Natural killer cell (primary cell): Measurements from ENCODE around the gene PKNOX1. TPM values are rescaled to one million over a fixed set of nuclear protein-coding genes. Genes with fewer than 3 reads are reported as not detected.
"Not testable (repeated sequence)": the region's sequence is repeated elsewhere in the genome, so short reads cannot be mapped to it uniquely, and the experiment has no call there.

Experiments used
- ATAC-seq, 3 donors: fragments of 150-1000 bp in 2 of 3; fragments of 200-7000 bp in 1 of 3; cut with Tn5 transposase; 1 replicate in 1 of 3; 2 replicates in 2 of 3; pipeline ENCODE4 v1.10.0; 2021; ENCODE audit warnings: mild to moderate bottlenecking in 2 of 3, moderate library complexity in 2 of 3
- DNase-seq, 2 donors: peaks; one replicate each; pipeline versions ENCODE4 v3.0.0 to v3.0.0-alpha.2; 2013 to 2021; ENCODE audit warnings: mixed read lengths in 1 of 2
- H3K27ac ChIP-seq: one replicate; pipeline ENCODE4 v1.5.1; 2013; ENCODE audit warnings: mild to moderate bottlenecking, low read length
- H3K27me3 ChIP-seq: one replicate; pipeline ENCODE4 v1.6.1; 2013; ENCODE audit warnings: low read length; ENCODE audit not compliant: control insufficient read depth, insufficient read depth
- H3K36me3 ChIP-seq: one replicate; pipeline ENCODE4 v1.6.1; 2013; ENCODE audit warnings: low read length; ENCODE audit not compliant: control insufficient read depth, insufficient read depth
- H3K4me1 ChIP-seq: one replicate; pipeline ENCODE4 v1.6.1; 2013; ENCODE audit warnings: low read length; ENCODE audit not compliant: control insufficient read depth, insufficient read depth
- H3K4me3 ChIP-seq: one replicate; pipeline ENCODE4 v1.5.1; 2013; ENCODE audit warnings: low read length
- H3K9me3 ChIP-seq: one replicate; pipeline ENCODE4 v1.6.1; 2013; ENCODE audit warnings: low read length; ENCODE audit not compliant: control insufficient read depth, insufficient read depth
- H3K27ac Mint-ChIP-seq, 2 donors: one replicate each; pipeline ENCODE4 v1.8.0; 2022; ENCODE audit warnings: mild to moderate bottlenecking in 2 of 2, mixed read lengths in 2 of 2, moderate library complexity in 1 of 2
- H3K27me3 Mint-ChIP-seq, 2 donors: one replicate each; pipeline ENCODE4 v1.8.0; 2022; ENCODE audit warnings: low read depth in 2 of 2, mixed read lengths in 2 of 2
- H3K36me3 Mint-ChIP-seq: one replicate; pipeline ENCODE4 v1.8.0; 2022; ENCODE audit warnings: mixed read lengths
- H3K4me1 Mint-ChIP-seq, 2 donors: one replicate each; pipeline ENCODE4 v1.8.0; 2022; ENCODE audit warnings: mixed read lengths in 2 of 2
- H3K4me3 Mint-ChIP-seq: one replicate; pipeline ENCODE4 v1.8.0; 2022; ENCODE audit warnings: mild to moderate bottlenecking, moderate library complexity, mixed read lengths
- H3K9me3 Mint-ChIP-seq, 2 donors: one replicate each; pipeline ENCODE4 v1.8.0; 2022; ENCODE audit warnings: mixed read lengths in 2 of 2
- WGBS: methylation state at CpG from one replicate; pipeline ENCODE4 v1.1.7; 2013; ENCODE audit warnings: missing lambda C conversion rate; ENCODE audit not compliant: insufficient coverage; 5-methylcytosine and 5-hydroxymethylcytosine counted together
- intact Hi-C: fragments of 100-400 bp; cut with micrococcal nuclease; formaldehyde crosslinking; loops from one replicate; pipeline ENCODE4 v1.14.2; 2022
- total RNA-seq, 4 donors: library from RNA; stranded (reverse); fragments of 120-200 nt in 1 of 4; gene quantifications; one replicate each; pipeline versions ENCODE4 v1.2.3 to v1.2.4, GENCODE V29; 2013 to 2022
- TF ChIP-seq, protein P1 (sequence below): fragments of 200-600 bp; IDR thresholded peaks from one replicate; pipeline ENCODE4 v1.8.0; 2022; ENCODE audit warnings: antibody characterized with exemption

The PKNOX1 gene
- total RNA-seq, 3 donors from 2014 or later (not counting 1 experiment from before 2014, with no cell fraction given): 19.1 to 25.5 (median 21.5) TPM

DNA sequence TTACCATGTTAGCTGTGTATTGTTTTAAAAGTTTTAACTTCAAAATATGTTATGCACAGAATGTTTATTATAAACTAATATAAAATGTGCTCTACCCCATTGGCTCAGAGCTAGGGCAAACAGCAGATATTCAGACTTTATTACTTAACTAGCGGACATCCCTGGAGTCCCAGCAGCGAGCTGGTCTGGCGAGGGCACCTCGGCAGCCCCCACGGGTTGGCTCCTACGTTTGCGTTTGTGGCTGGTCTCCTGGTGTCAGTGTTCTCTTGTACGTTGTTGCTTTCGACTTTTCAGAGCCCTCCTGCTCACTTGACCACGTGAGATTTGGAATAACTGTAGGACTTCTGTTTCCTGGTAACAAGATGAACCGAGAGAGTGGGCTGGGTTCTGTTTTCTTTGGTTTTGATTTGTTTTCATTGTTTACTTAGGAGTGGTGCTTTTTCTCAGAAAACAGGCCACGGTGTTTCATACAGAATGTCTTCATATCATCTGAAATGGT lies 56.8 kb downstream of the PKNOX1 start:
- peaks cover 30% of the 10 kb centered on the region for H3K36me3 ChIP-seq
- Mint-ChIP-seq H3K36me3 (no peaks in the 10 kb centered on the region), H3K27ac (no peak overlapping the region), H3K4me1 (no peaks in the 10 kb centered on the region), H3K27me3 (no peaks in the 10 kb centered on the region), H3K4me3 (no peak overlapping the region), H3K9me3 (no peaks in the 10 kb centered on the region)
- ATAC-seq: no peak
- TF ChIP-seq, protein P1, sequence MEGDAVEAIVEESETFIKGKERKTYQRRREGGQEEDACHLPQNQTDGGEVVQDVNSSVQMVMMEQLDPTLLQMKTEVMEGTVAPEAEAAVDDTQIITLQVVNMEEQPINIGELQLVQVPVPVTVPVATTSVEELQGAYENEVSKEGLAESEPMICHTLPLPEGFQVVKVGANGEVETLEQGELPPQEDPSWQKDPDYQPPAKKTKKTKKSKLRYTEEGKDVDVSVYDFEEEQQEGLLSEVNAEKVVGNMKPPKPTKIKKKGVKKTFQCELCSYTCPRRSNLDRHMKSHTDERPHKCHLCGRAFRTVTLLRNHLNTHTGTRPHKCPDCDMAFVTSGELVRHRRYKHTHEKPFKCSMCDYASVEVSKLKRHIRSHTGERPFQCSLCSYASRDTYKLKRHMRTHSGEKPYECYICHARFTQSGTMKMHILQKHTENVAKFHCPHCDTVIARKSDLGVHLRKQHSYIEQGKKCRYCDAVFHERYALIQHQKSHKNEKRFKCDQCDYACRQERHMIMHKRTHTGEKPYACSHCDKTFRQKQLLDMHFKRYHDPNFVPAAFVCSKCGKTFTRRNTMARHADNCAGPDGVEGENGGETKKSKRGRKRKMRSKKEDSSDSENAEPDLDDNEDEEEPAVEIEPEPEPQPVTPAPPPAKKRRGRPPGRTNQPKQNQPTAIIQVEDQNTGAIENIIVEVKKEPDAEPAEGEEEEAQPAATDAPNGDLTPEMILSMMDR: no peak
- no peak overlapping the region for H3K4me3 ChIP-seq
- intact Hi-C loops: no loop called here
- no peak for DNase-seq
- H3K9me3 ChIP-seq: no peaks in the 10 kb centered on the region
- no peaks in the 10 kb centered on the region for H3K27me3 ChIP-seq
- WGBS: 97% methylated on average over 12 of the region's 12 CpGs
- H3K27ac ChIP-seq: no peak overlapping the region
- H3K4me1 ChIP-seq: no peaks in the 10 kb centered on the region

DNA sequence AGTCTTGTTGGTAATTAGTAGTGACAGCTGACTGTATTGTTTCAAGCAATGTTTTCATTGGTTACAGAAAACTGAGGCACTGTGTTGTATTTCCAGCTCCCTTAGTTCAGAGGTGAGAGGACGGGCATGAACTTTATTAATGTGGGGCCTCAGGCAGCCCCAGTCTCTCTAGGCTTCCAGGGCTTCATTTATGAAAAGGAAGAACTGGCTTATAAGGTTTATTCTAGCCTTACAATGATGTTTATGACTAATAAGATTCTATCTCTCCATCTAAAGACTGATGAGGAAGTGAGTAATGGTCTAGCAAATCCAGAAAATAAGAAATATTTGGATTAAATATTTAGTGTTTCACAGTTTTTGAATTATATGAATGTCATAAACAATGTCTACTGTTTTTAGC lies 59.7 kb downstream of the PKNOX1 start:
- H3K27me3 ChIP-seq: no peaks in the 10 kb centered on the region
- H3K36me3 ChIP-seq: peaks cover 21% of the 10 kb centered on the region
- Mint-ChIP-seq H3K36me3 (no peaks in the 10 kb centered on the region), H3K9me3 (no peaks in the 10 kb centered on the region), H3K4me1 (no peaks in the 10 kb centered on the region), H3K4me3 (no peak overlapping the region), H3K27me3 (no peaks in the 10 kb centered on the region), H3K27ac (no peak overlapping the region)
- no peaks in the 10 kb centered on the region for H3K9me3 ChIP-seq
- no peak overlapping the region for H3K4me3 ChIP-seq
- TF ChIP-seq, protein P1: no peak
- DNase-seq: no peak
- H3K4me1 ChIP-seq: no peaks in the 10 kb centered on the region
- no peak for ATAC-seq
- intact Hi-C loops: no loop called here
- no peak overlapping the region for H3K27ac ChIP-seq
- 92% methylated on average over 1 of the region's 1 CpG for whole genome bisulfite sequencing

DNA sequence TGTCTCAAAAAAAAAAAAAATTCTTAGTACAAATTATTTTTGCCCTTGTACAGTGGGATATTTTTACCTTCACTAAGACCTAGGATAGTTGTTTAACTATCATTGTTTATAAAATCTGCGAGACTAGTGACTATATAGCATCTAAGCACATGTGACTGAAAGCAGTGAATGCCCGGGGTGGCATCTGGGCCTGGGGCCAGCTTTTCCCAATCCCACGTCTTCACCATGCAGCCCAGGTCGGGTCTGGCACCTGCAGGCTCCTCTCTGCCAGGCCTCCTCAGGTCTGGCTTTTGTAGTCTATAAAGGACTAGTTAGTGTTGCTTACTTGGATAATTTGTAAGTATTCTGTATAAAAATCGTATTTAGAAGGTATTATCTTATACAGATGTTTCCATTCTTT lies 60.5 kb downstream of the PKNOX1 start:
- no peak overlapping the region for H3K27ac Mint-ChIP-seq
- DNase-seq (no peak), ATAC-seq (no peak)
- no peak overlapping the region for H3K4me3 Mint-ChIP-seq
- TF ChIP-seq, protein P1: no peak
- no peaks in the 10 kb centered on the region for H3K9me3 Mint-ChIP-seq
- H3K4me1 Mint-ChIP-seq: no peaks in the 10 kb centered on the region
- H3K27me3 Mint-ChIP-seq: no peaks in the 10 kb centered on the region
- no peaks in the 10 kb centered on the region for H3K9me3 ChIP-seq
- 99% methylated on average over 4 of the region's 5 CpGs for WGBS
- H3K27me3 ChIP-seq: no peaks in the 10 kb centered on the region
- H3K36me3 ChIP-seq: peaks cover 16% of the 10 kb centered on the region
- no peaks in the 10 kb centered on the region for H3K4me1 ChIP-seq
- no peaks in the 10 kb centered on the region for H3K36me3 Mint-ChIP-seq
- no peak overlapping the region for H3K4me3 ChIP-seq
- no peak overlapping the region for H3K27ac ChIP-seq
- intact Hi-C loops: no loop called here

DNA sequence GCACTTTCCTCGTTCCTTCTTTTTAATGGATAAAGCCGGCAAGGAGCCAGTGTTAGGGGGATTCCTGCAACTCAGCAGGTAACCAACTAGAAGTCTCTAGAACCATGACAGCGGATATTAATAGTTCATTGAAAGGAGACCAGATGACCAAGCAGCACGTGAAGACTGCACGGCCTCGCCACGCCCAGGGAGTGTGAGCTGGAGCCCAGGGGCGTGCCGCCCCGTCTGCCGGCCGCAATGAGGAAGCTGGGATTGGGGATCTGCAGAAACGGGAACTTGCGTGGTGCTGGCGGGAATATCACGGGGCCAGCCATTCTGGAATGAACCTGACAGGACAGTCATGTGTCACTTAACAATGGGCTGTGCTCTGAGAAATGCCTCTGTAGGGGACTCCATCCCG lies 62.5 kb downstream of the PKNOX1 start:
- H3K9me3 Mint-ChIP-seq, ATAC-seq, intact Hi-C loops, DNase-seq, H3K4me1 ChIP-seq, H3K4me3 ChIP-seq, H3K4me3 Mint-ChIP-seq, H3K4me1 Mint-ChIP-seq, H3K27me3 Mint-ChIP-seq, H3K36me3 Mint-ChIP-seq, H3K27ac Mint-ChIP-seq, H3K27me3 ChIP-seq, H3K36me3 ChIP-seq, H3K9me3 ChIP-seq, H3K27ac ChIP-seq: not testable (repeated sequence)
- WGBS: 96% methylated on average over 5 of the region's 17 CpGs

DNA sequence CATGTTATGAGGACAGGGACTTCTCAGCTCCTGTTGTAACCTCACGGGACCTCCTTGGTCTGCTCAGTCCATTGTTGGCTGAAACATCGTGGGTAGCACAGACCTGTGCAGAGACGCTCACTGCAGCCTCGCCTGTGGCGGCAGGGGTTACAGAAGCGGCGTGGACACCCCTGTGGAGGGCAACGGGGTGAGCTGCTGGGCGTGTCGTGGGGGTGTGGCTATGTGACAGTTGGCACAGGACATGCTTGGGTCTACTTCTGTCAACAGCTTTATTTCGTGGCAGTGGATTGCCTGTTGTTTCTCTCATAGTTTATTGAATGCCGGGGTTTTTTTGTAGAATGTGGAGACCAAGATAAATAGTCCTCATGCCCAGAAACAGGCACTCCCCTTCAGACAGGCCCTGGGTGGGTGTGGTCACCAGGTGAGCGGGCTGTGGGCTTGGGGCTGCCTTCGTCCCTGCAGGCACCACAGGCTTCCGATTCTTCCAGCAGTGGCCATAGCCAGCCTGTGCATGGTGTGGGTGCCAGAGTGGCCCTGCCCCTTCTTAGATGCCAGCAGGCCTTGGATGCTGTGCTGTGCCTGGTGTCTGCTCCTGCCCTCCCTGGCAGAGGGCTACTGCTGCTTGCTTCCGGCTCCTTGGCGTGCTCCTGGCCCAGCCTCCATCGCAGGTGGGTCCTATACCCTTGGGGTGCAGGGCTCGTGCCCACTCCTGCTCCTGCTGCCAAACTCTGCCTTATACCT lies 63.7 kb downstream of the PKNOX1 start:
- H3K4me1 Mint-ChIP-seq, intact Hi-C loops, H3K4me3 Mint-ChIP-seq, H3K9me3 Mint-ChIP-seq, H3K27ac ChIP-seq, H3K36me3 ChIP-seq, H3K27me3 ChIP-seq, DNase-seq, H3K9me3 ChIP-seq, H3K4me1 ChIP-seq, ATAC-seq, H3K4me3 ChIP-seq, H3K27ac Mint-ChIP-seq, H3K27me3 Mint-ChIP-seq, H3K36me3 Mint-ChIP-seq: not testable (repeated sequence)
- WGBS: 81% methylated on average over 17 of the region's 19 CpGs

DNA sequence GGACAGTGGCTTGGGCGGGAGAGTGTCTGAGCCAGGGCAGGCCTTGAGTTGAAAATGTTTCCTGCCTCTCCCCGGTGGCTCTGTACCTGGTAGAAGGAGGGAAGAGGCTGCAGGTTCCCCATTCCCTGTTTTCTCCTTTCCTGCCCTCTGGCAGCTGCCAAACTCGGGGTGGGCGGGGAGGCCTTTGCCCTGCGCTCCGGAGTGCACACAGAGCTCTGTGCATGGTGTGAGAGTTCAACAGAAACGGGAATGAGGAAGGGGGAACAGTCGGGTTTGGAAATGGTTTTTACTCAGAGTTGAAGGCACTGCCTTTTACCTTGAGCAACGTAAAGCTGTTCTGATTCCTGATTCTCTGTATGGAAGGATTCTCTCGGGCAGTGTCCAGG lies 64.3 kb downstream of the PKNOX1 start:
- 0% methylated on average over 1 of the region's 10 CpGs for WGBS
- H3K27me3 Mint-ChIP-seq, H3K36me3 Mint-ChIP-seq, H3K9me3 Mint-ChIP-seq, H3K4me3 ChIP-seq, ATAC-seq, H3K4me1 ChIP-seq, H3K27ac ChIP-seq, H3K36me3 ChIP-seq, H3K27me3 ChIP-seq, H3K9me3 ChIP-seq, H3K27ac Mint-ChIP-seq, H3K4me3 Mint-ChIP-seq, intact Hi-C loops, DNase-seq, H3K4me1 Mint-ChIP-seq: not testable (repeated sequence)
